GM12874 (cell line): ENCODE measurements around the gene NRG3.

Experiments
- TF ChIP-seq, protein P1 (sequence below): IDR thresholded peaks from 2 replicates; pipeline ENCODE4 v1.5.1; 2011; ENCODE audit warnings: low read depth, mild to moderate bottlenecking, control low read depth, low read length, moderate library complexity; ENCODE audit not compliant: insufficient read depth

NRG3 gene

DNA sequence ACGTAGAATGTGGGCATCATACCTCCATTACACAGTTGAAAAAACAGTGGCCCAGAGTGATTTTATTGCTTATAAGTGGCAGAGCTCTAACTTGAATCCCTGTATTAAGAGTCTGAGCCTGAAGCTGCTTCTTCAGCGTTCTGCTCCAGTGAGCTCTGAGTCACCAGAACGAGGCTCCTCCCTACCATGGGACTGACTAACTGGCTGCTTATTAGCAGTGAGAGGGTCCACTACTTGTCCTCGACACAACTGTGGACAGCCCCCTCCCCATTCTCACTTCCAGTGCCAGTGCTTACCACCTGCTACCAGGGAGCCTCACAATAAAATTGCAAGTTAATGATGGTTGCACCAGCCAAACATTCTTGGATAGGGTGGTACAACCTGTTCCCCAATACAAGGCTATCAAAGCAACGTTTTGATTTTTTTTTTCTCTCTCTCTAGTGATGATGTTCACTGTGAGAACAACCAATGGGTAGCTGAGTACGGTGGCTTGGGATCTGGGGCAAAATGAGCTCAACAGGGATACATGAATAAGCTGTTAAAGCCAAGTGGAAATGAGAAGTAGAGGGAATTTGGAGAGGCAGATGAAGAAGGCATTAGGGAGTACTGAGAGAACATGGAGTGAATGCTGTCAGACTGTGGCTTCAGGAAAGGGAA, 2.7 kb upstream of the NRG3 start:
- TF ChIP-seq, protein P1, sequence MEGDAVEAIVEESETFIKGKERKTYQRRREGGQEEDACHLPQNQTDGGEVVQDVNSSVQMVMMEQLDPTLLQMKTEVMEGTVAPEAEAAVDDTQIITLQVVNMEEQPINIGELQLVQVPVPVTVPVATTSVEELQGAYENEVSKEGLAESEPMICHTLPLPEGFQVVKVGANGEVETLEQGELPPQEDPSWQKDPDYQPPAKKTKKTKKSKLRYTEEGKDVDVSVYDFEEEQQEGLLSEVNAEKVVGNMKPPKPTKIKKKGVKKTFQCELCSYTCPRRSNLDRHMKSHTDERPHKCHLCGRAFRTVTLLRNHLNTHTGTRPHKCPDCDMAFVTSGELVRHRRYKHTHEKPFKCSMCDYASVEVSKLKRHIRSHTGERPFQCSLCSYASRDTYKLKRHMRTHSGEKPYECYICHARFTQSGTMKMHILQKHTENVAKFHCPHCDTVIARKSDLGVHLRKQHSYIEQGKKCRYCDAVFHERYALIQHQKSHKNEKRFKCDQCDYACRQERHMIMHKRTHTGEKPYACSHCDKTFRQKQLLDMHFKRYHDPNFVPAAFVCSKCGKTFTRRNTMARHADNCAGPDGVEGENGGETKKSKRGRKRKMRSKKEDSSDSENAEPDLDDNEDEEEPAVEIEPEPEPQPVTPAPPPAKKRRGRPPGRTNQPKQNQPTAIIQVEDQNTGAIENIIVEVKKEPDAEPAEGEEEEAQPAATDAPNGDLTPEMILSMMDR = no peak

DNA sequence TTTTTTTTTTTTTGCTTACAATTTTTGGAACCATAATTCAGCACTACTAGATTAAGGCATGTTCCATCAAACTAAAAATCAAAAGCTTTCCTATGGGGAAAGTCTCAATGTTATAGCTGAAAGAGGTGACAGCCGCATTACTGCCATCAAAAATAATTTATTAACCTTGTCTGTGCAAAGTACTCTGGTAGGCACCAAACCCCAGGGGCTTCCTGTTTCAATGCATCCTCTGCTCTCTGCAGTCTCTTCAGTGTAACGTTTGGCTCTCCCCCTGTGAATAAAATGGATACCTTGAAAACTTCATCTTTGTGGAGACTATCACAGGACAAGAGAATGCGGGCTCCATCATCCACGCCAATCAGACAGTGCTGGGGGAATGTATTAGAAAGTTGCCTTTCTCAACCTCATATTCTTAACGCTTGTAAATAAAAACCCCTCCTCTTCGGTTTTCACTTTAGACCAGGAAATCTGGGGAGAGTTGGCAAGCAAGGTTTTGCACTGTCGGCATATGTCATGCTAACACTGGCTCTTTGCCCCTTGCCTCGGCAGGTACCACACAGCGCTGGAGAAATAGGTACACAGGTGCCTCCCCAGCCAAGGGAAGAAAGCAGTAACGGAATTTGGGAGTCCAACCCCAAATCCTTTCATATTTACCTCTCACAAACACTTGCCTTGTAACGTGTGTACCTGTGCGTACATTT, 1.6 kb upstream of the NRG3 start:
- TF ChIP-seq, protein P1 = no peak

DNA sequence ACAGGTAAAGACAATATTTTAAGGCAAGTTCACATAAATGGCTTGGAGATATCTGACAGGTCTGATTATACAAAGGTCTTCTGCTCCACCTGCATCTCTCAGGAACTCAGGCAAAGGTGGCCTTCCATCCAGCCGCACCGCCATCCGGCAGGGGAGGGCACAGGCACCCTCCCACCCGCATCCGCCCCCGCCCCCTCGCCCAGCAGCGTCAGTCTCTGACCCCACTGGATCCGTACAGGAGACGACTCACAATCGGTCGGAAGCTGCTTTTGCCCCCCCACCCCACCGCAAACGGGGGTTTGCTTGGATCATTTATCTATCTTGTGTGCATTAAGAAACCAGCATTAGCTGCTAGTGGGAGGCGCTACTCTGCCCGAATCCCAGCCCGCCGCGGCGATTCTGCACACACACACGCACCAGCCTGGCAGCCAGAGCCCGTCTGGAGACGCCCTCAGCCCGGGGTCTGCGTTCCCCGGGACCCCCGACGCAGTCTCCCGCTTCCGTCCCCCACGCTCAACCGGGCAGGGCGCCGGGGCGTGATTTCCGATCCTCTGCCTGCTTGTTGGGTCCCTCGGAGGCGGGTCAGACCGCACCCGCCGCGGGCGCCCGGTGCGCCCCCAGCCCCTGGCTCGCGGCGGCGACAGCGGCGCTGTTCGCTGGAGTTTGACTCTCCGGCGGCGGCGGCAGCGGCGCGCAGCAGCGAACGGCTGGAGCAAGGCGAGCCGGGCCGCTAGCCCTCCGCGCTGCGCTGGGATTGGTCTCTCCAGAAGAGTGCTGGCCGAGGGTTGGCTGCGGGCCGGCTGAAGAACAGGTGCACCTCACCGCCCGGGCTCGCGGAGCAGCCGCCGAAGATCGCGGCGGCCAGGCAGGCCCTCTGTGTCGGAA, 820 bp upstream of the NRG3 start:
- TF ChIP-seq, protein P1 = no peak

DNA sequence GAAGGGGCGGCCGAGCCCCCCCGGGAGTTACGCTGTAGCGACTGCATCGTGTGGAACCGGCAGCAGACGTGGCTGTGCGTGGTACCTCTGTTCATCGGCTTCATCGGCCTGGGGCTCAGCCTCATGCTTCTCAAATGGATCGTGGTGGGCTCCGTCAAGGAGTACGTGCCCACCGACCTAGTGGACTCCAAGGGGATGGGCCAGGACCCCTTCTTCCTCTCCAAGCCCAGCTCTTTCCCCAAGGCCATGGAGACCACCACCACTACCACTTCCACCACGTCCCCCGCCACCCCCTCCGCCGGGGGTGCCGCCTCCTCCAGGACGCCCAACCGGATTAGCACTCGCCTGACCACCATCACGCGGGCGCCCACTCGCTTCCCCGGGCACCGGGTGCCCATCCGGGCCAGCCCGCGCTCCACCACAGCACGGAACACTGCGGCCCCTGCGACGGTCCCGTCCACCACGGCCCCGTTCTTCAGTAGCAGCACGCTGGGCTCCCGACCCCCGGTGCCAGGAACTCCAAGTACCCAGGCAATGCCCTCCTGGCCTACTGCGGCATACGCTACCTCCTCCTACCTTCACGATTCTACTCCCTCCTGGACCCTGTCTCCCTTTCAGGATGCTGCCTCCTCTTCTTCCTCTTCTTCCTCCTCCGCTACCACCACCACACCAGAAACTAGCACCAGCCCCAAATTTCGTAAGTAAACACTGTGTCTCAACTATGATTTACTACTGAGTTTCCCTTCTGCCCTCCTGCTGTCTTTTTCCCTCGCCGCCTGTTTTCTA, 666 bp downstream of the NRG3 start:
- TF ChIP-seq, protein P1 = no peak

GRCh38 chr10:81876253-81877077, 1.5 kb downstream of the NRG3 start:
- TF ChIP-seq, protein P1 = no peak

DNA sequence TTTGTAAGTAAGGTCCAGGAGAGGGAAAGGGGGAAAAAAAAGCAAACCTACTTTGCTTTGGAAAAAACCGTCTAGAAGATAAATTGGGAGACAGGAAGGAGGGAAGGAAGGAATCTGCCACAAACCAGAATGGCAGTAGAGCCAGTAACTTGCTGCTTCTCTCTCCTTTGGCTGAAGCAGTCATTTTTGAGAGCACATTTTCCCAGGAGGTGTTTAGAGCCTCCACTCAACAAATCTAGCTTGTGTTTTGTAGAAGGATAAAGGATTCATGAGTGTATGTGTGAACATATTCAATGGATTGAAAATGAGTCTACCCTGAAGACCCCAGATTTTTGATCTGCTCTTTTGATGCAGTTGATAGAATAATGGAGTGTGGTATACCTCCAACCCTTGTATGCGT, 2.6 kb downstream of the NRG3 start:
- TF ChIP-seq, protein P1 = no peak
